Measurements from ENCODE around the gene SF3B4. TPM values are rescaled to one million over a fixed set of nuclear protein-coding genes. Genes with fewer than 3 reads are reported as not detected.

Gene SF3B4
- total RNA-seq, 1 donor from 2014 or later: 113 TPM

DNA sequence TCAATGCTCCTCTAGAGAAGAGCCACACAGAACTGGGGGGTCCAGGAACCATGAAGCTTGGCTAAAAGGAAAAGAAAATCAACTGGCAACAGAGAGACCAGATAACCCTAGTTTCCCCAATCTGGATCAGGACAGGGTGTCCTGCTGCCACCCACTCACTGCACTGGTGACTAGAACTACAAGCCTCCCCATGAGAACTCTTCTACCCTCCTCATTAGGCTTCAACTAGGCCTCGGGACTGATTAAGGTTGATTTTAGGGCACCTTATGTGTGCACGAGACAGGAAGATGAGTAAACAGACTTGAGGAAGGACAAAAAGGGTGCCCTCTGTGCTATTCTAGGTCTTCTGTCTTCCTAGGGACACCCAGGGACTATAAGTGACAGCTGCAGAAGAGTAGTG, 2.3 kb upstream of the SF3B4 start:
- no peak overlapping the region for H3K4me3 Mint-ChIP-seq (ENCODE audit: low read depth)
- no peak for DNase-seq (ENCODE audit: low spot score)
- H3K4me1 Mint-ChIP-seq (ENCODE audit: low read depth): peaks cover 34% of the 10 kb centered on the region
- H3K36me3 Mint-ChIP-seq (ENCODE audit: low read depth): peaks cover 26% of the 10 kb centered on the region
- intact Hi-C loops (cut with micrococcal nuclease): loop anchor here (5.0 kb wide), 1 partner anchor 82 kb away; the partner anchor contains the start of gene OTUD7B
- H3K27me3 Mint-ChIP-seq (ENCODE audit: low read depth): no peaks in the 10 kb centered on the region
- H3K27ac Mint-ChIP-seq: no peak overlapping the region
- H3K9me3 Mint-ChIP-seq: no peaks in the 10 kb centered on the region

DNA sequence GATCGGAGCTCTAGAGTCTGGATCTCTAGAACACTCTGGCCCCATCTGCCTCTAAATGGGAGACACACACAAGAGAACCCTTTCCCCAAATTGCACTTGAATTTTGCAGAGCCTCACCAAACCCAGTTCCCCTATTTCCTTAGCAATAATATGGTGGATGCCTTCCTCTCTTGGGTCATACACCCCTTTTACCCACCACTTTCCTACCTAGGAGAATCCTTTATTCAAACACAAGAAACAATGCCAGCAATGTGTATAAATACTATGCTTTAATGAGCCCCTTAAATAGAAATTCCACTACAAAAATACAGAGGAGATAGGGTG, 760 bp upstream of the SF3B4 start:
- H3K9me3 Mint-ChIP-seq: no peaks in the 10 kb centered on the region
- no peaks in the 10 kb centered on the region for H3K27me3 Mint-ChIP-seq (ENCODE audit: low read depth)
- H3K4me1 Mint-ChIP-seq (ENCODE audit: low read depth): peaks cover 41% of the 10 kb centered on the region
- intact Hi-C loops (cut with micrococcal nuclease): loop anchor here (5.0 kb wide), 1 partner anchor 84 kb away; the partner anchor contains the start of gene OTUD7B
- peaks cover 40% of the 10 kb centered on the region for H3K36me3 Mint-ChIP-seq (ENCODE audit: low read depth)
- peak overlapping the region; percentile 100 for H3K4me3 Mint-ChIP-seq (ENCODE audit: low read depth)
- H3K27ac Mint-ChIP-seq: peak overlapping the region; percentile 95
- no peak for DNase-seq (ENCODE audit: low spot score)

DNA sequence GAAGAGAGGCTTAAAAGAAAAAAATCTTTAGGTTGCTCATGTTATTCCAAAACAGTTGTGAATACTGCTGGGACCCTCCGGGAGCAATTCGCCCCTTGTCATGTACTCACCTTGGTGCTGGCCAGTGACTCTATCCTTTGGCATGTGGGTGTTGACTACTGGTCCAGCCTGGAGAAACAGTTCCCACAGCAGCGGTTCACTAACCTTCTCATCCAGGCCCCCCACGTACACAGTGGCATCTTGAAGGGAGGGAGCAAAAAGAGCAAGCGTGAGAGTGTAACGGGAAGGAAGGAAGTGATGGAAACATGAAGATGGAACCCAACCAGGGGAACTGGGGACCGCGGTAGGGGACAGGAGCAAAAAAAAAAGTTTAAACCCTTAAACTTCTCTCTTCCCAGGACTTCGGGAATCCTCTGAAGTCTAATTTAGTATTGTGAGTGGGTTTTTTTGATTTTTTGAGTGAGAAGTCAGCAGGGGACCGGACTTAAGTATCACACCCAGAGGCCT, 494 bp downstream of the SF3B4 start:
- H3K4me1 Mint-ChIP-seq (ENCODE audit: low read depth): peaks cover 41% of the 10 kb centered on the region
- no peaks in the 10 kb centered on the region for H3K27me3 Mint-ChIP-seq (ENCODE audit: low read depth)
- no peaks in the 10 kb centered on the region for H3K9me3 Mint-ChIP-seq
- intact Hi-C loops (cut with micrococcal nuclease): loop anchor here (1.0 to 5.0 kb wide), 3 partner anchors 12 to 85 kb away; partner anchors contain the start of genes BOLA1 and OTUD7B
- H3K36me3 Mint-ChIP-seq (ENCODE audit: low read depth): peaks cover 52% of the 10 kb centered on the region
- peak overlapping the region; percentile 100 for H3K4me3 Mint-ChIP-seq (ENCODE audit: low read depth)
- no peak for DNase-seq (ENCODE audit: low spot score)
- H3K27ac Mint-ChIP-seq: peak overlapping the region; percentile 95

DNA sequence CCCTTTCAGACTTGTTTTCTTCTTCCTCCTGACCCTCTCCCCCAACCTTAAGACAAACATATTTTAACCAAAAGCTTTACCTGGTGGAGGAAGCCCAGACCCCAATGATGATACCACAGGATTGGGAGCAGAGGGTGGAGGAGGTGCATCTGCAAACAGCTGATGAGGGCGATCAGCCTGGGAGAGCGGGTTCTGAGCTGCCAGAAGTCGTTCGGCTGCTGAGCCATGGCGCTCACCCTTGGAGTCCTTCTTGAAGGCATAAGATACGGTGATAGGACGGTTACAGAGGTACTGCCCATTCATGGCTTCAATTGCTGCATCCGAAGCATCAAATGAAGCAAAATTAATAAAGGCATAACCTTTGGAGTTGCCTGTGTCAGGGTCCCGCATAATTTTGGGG, 1.3 kb downstream of the SF3B4 start:
- H3K4me3 Mint-ChIP-seq (ENCODE audit: low read depth): peak overlapping the region; percentile 100
- H3K36me3 Mint-ChIP-seq (ENCODE audit: low read depth): peaks cover 58% of the 10 kb centered on the region
- H3K9me3 Mint-ChIP-seq: no peaks in the 10 kb centered on the region
- no peak for DNase-seq (ENCODE audit: low spot score)
- H3K27ac Mint-ChIP-seq: no peak overlapping the region
- H3K27me3 Mint-ChIP-seq (ENCODE audit: low read depth): no peaks in the 10 kb centered on the region
- intact Hi-C loops (cut with micrococcal nuclease): loop anchor here (5.0 kb wide), 1 partner anchor 86 kb away; the partner anchor contains the start of gene OTUD7B
- H3K4me1 Mint-ChIP-seq (ENCODE audit: low read depth): peaks cover 35% of the 10 kb centered on the region

DNA sequence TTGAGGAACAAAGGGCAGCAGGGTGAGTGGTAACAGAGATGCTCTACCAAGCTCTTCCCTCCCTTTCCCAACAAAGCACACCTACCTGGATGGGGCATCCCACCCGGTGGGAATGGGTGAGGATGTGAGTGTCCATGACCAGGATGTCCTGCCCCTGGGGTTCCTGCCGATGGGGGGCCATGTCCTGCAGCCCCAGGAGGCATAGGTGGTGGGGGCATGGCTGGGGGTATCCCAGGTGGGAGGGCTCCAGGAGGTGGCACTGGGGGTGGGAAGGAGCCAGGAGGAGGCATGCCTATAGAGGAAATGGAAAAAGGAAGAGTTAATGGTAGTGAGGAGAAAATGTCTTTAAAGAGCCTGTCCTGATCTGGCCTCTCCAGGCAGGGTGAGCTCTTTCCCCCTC, 1.9 kb downstream of the SF3B4 start:
- peak overlapping the region; percentile 100 for H3K4me3 Mint-ChIP-seq (ENCODE audit: low read depth)
- no peaks in the 10 kb centered on the region for H3K9me3 Mint-ChIP-seq
- no peak for DNase-seq (ENCODE audit: low spot score)
- intact Hi-C loops (cut with micrococcal nuclease): loop anchor here (5.0 kb wide), 1 partner anchor 87 kb away; the partner anchor contains the start of gene OTUD7B
- peaks cover 58% of the 10 kb centered on the region for H3K36me3 Mint-ChIP-seq (ENCODE audit: low read depth)
- peaks cover 32% of the 10 kb centered on the region for H3K4me1 Mint-ChIP-seq (ENCODE audit: low read depth)
- H3K27me3 Mint-ChIP-seq (ENCODE audit: low read depth): no peaks in the 10 kb centered on the region
- no peak overlapping the region for H3K27ac Mint-ChIP-seq

DNA sequence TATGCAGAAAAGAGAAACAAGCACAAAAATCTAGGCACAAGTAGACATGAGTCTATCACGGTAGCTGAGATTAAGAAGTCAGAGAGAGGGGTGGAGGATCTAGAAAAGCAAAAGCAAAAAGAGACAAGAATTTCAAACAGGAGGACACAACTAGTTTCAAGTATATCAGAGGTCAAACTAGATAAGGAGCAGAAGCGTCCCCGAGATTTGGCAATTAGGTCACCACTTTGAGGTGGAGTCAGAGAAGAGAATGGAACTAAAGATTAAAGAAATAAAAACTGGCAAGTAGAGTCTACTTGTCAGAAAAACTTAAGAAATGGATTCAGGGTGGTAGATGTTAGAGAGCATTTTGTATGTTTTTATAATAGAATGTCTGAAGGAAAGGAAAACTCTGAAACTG, 2.3 kb downstream of the SF3B4 start:
- Mint-ChIP-seq H3K27ac (no peak overlapping the region), H3K9me3 (no peaks in the 10 kb centered on the region), H3K27me3 (ENCODE audit: low read depth) (no peaks in the 10 kb centered on the region), H3K4me1 (ENCODE audit: low read depth) (peaks cover 28% of the 10 kb centered on the region), H3K4me3 (ENCODE audit: low read depth) (peak overlapping the region; percentile 100), H3K36me3 (ENCODE audit: low read depth) (peaks cover 58% of the 10 kb centered on the region)
- DNase-seq (ENCODE audit: low spot score): no peak
- intact Hi-C loops (cut with micrococcal nuclease): loop anchor here (5.0 kb wide), 1 partner anchor 87 kb away; the partner anchor contains the start of gene OTUD7B

DNA sequence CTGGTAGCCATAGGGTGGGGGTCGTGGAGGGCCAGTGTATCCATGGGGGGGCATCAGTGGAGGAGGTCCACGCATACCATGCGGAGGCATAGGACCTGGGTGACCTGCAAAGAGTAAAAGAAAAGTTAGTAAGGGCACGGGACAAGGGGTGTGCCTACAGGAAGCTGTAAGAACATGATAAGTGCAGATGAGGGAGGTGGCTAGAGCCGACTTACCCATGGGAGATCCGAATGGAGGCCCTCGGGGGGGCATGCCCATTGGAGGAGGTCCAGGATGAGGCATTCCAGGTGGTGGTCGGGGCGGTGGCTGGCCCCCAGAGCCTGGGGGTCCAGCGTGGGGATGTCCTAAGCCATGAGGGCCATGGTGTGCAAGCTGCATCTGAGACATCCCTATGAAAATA, 4.0 kb downstream of the SF3B4 start:
- no peak overlapping the region for H3K27ac Mint-ChIP-seq
- peaks cover 58% of the 10 kb centered on the region for H3K36me3 Mint-ChIP-seq (ENCODE audit: low read depth)

DNA sequence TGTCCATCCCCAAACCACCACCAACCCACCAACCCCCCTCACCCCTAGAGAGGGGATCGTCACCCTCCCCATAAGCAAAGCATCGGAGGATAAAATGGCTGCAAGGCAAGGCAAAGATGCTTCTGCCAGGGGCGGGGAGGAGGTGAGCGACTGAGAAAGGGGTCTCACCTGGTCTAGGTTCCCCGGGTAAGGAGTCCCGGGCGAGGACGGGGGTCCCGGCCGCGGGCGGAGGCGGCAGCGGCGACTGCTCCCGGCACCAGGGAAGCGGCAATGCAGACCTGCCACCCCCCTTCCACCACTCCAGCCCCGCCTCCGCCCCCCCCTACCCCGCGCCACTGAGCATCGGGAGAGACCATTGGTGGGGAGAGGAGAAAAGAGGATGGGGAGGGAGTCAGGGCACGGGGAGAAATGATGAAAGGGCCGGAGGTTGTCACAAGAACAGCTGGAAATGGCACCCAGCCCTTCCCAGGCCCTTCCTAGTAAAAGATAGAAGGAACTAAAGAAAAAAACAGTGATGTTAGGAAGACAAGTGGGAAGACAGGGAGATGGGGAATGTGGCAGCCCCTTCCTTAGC, 9.9 kb downstream of the SF3B4 start, which contains the start of gene SV2A:
TSS of gene SV2A (minus strand) at position 274 of the 574 bp plus-strand sequence. CDS start 4,004 bp downstream, outside the sequence.
- intact Hi-C loops (cut with micrococcal nuclease): no loop called here
- Mint-ChIP-seq H3K4me1 (ENCODE audit: low read depth) (peaks cover 33% of the 10 kb centered on the region), H3K36me3 (ENCODE audit: low read depth) (peaks cover 17% of the 10 kb centered on the region), H3K4me3 (ENCODE audit: low read depth) (peak within 1 kb of the TSS; percentile 92), H3K27me3 (ENCODE audit: low read depth) (no peaks in the 10 kb centered on the region), H3K27ac (peak within 1 kb of the TSS; percentile 56), H3K9me3 (no peaks in the 10 kb centered on the region)
- DNase-seq (ENCODE audit: low spot score): no peak

More for the DNA sequence above, 4.0 kb downstream of the SF3B4 start:
- Mint-ChIP-seq H3K9me3 (no peaks in the 10 kb centered on the region), H3K27me3 (ENCODE audit: low read depth) (no peaks in the 10 kb centered on the region), H3K4me1 (ENCODE audit: low read depth) (peaks cover 23% of the 10 kb centered on the region), H3K4me3 (ENCODE audit: low read depth) (peak overlapping the region; percentile 23)
- intact Hi-C loops (cut with micrococcal nuclease): no loop called here
- no peak for DNase-seq (ENCODE audit: low spot score)

DNA sequence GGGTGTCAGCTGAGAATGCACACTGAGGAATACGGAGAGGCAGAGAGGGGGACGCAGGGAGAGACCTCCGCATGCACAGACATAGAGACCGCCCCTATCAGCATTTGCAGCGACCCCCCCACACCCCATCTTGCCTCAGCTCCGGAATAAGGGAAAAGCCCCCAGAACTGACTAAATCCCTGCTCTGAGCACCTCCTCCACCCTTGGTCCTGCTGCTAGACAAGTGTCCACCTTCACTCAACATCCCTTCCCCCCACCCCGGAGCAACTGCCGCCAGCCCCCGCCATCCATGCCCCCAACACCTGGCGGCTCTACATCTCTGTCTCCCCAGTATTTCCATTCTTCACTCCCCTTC, 10.7 kb downstream of the SF3B4 start:
- H3K27ac Mint-ChIP-seq: no peak overlapping the region
- intact Hi-C loops (cut with micrococcal nuclease): no loop called here
- no peak for DNase-seq (ENCODE audit: low spot score)
- H3K4me3 Mint-ChIP-seq (ENCODE audit: low read depth): peak overlapping the region; percentile 92
- no peaks in the 10 kb centered on the region for H3K9me3 Mint-ChIP-seq
- H3K4me1 Mint-ChIP-seq (ENCODE audit: low read depth): peaks cover 35% of the 10 kb centered on the region
- H3K27me3 Mint-ChIP-seq (ENCODE audit: low read depth): no peaks in the 10 kb centered on the region
- peaks cover 10% of the 10 kb centered on the region for H3K36me3 Mint-ChIP-seq (ENCODE audit: low read depth)

DNA sequence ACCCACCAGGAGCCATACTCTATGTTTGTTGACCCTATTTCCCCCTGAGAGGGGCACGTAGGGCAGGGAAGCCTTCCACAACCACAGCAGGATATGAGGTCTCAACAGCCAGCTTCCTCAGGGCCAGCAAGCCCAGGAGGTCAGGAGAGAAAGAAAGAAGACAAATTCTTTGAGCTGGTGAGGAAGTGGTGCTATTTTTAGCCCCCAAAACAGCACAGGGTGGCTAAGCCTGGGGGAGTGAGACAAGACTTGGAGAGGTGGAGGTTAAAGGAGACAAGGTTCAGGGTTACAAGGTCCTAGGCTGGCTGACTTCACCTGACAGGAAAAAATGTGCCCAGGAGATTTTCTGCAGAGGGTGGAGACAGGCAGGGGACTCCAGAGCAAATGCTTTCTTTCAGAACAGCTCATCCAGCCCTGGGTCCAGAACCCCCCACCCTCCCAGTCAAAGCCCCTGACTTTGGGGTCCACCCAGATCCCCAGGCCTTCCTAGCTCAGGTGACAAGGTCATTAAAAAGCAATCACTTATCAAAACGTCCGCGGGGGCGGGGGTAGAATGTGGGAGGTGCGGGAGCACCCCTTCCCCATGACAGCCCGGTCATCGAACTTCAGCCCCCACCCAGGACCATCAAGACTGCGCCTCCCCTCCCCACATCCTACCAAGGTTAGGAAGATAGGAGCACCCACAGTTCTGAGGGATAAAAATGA, 11.3 kb downstream of the SF3B4 start:
- DNase-seq (ENCODE audit: low spot score): no peak
- Mint-ChIP-seq H3K27ac (peak overlapping the region; percentile 69), H3K36me3 (ENCODE audit: low read depth) (peaks cover 11% of the 10 kb centered on the region), H3K27me3 (ENCODE audit: low read depth) (no peaks in the 10 kb centered on the region), H3K4me1 (ENCODE audit: low read depth) (peaks cover 35% of the 10 kb centered on the region), H3K4me3 (ENCODE audit: low read depth) (peak overlapping the region; percentile 92), H3K9me3 (no peaks in the 10 kb centered on the region)
- intact Hi-C loops (cut with micrococcal nuclease): no loop called here

DNA sequence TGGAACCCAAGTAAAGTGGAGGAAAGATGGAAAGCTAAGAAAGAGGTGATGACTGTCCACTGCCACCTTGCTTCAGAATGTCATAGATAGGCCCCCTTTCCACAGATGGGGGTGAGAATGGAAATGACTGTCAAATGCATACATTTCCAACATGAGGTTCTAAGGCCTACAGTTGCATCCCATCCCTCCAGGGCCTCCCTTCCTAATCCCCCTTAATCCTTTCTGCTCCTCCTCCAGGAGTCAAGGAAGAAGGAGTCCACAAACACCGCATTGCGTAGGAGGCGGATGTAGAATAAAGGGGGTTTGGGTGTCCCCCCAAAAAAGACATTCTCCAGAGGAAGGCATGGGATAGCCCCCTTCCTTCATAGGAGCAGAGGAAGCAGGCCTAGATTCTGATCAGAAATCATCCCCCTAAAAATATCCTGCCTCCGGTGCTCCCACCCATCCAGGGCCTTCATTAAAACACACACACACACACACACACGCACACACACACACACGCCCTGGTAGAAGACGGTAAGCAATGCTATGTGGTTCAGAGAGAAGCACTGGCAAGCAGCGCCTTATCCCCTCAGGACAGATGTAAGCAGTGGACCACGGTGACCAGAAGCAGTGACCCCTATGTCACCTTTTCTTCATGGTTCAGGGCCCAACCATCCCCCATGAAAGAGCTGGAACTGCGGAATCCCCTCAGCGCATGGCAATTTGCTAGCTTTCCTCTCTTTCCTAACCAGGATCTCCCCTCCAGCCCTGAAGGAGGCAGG, 12.0 kb downstream of the SF3B4 start:
- peak overlapping the region; percentile 92 for H3K4me3 Mint-ChIP-seq (ENCODE audit: low read depth)
- H3K27ac Mint-ChIP-seq: peak overlapping the region; percentile 69
- no peaks in the 10 kb centered on the region for H3K9me3 Mint-ChIP-seq
- no peaks in the 10 kb centered on the region for H3K27me3 Mint-ChIP-seq (ENCODE audit: low read depth)
- DNase-seq (ENCODE audit: low spot score): no peak
- peaks cover 35% of the 10 kb centered on the region for H3K4me1 Mint-ChIP-seq (ENCODE audit: low read depth)
- intact Hi-C loops (cut with micrococcal nuclease): no loop called here
- H3K36me3 Mint-ChIP-seq (ENCODE audit: low read depth): peaks cover 16% of the 10 kb centered on the region

DNA sequence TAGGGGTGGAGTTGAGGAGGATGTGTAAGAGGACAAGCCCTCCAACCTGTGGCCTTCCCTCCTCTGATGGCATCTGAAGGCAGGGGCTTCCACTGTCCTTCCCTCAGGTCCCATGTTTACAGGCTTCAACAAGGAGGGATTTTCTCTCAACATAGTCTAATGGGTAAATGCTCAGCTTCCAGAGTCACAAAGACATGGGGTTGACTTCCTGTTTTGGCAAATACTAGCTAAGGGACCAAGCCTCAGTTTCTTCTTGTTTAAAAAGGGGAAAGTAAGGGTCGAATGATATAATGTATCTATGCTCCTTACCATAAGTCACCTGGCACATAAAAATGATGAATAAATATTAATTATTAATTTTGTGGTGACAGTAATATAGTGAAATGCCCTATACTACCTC, 13.1 kb downstream of the SF3B4 start:
- H3K27ac Mint-ChIP-seq: no peak overlapping the region

More for the DNA sequence above, 13.1 kb downstream of the SF3B4 start:
- intact Hi-C loops (cut with micrococcal nuclease): no loop called here
- no peaks in the 10 kb centered on the region for H3K27me3 Mint-ChIP-seq (ENCODE audit: low read depth)
- no peak overlapping the region for H3K4me3 Mint-ChIP-seq (ENCODE audit: low read depth)
- H3K36me3 Mint-ChIP-seq (ENCODE audit: low read depth): peaks cover 16% of the 10 kb centered on the region
- DNase-seq (ENCODE audit: low spot score): no peak
- H3K4me1 Mint-ChIP-seq (ENCODE audit: low read depth): peaks cover 35% of the 10 kb centered on the region
- H3K9me3 Mint-ChIP-seq: no peaks in the 10 kb centered on the region

All from activated T-helper 2 cell treated with anti-CD3 and anti-CD28 coated beads, Interferon-gamma antibody, Interleukin-2, Interleukin-4, amounts not matched to agents 10 μg/mL and 5 μg/mL and 100 μg/mL, durations not matched to agents 14 hours and 24 hours and 36 hours (primary cell).